Endothelial cell of umbilical vein (primary cell): ENCODE results near the gene SAMD4A.

Experiments used
- EZH2 ChIP-seq: IDR thresholded peaks from 2 replicates; pipeline ENCODE4 v1.6.1; 2012; ENCODE audit warnings: borderline replicate concordance, low read depth, mild to moderate bottlenecking, moderate library complexity, low read length, inconsistent platforms; ENCODE audit not compliant: severe bottlenecking
- FOS ChIP-seq: IDR thresholded peaks from 2 replicates; pipeline ENCODE4 v1.6.1; 2011; ENCODE audit warnings: mild to moderate bottlenecking, low read length, moderate library complexity, borderline replicate concordance; ENCODE audit not compliant: insufficient read depth
- POLR2AphosphoS5 ChIP-seq: IDR thresholded peaks from 2 replicates; pipeline ENCODE4 v1.6.1; 2012; ENCODE audit warnings: low read depth, mild to moderate bottlenecking, control low read depth, low read length, moderate library complexity; ENCODE audit not compliant: insufficient read depth
- TF ChIP-seq, protein P1 (sequence below), 2 donors: IDR thresholded peaks; 1 replicate in 1 of 2; 2 replicates in 1 of 2; pipeline ENCODE4 v1.5.1; 2011; ENCODE audit warnings: low read length in 2 of 2, mild to moderate bottlenecking in 2 of 2, moderate library complexity in 2 of 2, control low read depth in 1 of 2, inconsistent platforms in 1 of 2, low read depth in 1 of 2; ENCODE audit not compliant: insufficient read depth in 1 of 2; ENCODE audit errors: extremely low read depth in 1 of 2

DNA sequence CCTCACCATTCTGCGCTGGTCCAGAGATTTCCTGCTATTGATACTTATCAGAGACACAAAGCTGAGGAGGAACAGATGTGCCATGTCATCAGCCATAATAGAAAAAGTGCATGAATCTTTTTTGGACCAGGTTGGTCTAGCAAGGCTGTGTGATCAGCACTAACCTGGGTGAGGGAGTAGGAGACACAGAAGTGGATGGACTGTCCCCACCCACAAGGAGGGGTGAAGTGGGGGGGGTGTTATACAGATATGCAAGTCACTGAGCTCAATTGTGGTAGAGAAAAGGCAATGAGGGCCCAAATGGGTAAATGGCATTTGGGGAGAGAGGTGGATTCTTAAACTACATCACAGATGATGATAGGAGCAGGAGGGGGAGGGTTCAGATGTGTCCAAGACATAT, 123.0 kb downstream of the SAMD4A start:
- TF ChIP-seq, protein P1, sequence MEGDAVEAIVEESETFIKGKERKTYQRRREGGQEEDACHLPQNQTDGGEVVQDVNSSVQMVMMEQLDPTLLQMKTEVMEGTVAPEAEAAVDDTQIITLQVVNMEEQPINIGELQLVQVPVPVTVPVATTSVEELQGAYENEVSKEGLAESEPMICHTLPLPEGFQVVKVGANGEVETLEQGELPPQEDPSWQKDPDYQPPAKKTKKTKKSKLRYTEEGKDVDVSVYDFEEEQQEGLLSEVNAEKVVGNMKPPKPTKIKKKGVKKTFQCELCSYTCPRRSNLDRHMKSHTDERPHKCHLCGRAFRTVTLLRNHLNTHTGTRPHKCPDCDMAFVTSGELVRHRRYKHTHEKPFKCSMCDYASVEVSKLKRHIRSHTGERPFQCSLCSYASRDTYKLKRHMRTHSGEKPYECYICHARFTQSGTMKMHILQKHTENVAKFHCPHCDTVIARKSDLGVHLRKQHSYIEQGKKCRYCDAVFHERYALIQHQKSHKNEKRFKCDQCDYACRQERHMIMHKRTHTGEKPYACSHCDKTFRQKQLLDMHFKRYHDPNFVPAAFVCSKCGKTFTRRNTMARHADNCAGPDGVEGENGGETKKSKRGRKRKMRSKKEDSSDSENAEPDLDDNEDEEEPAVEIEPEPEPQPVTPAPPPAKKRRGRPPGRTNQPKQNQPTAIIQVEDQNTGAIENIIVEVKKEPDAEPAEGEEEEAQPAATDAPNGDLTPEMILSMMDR (IDR thresholded peaks at IDR 0.05; ENCODE audit: extremely low read depth in 1 of 2, insufficient read depth in 1 of 2, low read depth in 1 of 2, low read length in 2 of 2), result no peak
- TF ChIP-seq POLR2AphosphoS5 (no peak), EZH2 (no peak), FOS (no peak)
